ENCODE results near the gene CYB561A3.

GRCh38 chr11:61335355-61335710, 26.3 kb downstream of the CYB561A3 start:
- no peak for TF ChIP-seq CTCF (IDR thresholded peaks at IDR 0.05)
- no peak for TF ChIP-seq POLR2A (IDR thresholded peaks at IDR 0.05)
